IMR-90 (cell line): ENCODE results near the gene ZBTB22. TPM values are rescaled to one million over a fixed set of nuclear protein-coding genes. Genes with fewer than 3 reads are reported as not detected.
A peak's percentile ranks its signal among the peaks of the same experiment; 100 is the strongest.

Source experiments
- ATAC-seq: fragments of 200-7000 bp; cut with Tn5 transposase; 2 replicates; pipeline ENCODE4 v1.9.1; 2020; ENCODE audit warnings: low read depth, mild to moderate bottlenecking, moderate library complexity
- BruUV-seq: library from RNA; stranded (reverse); fragments of 400-500 nt; replicated peaks from 2 replicates; lab custom pipeline; 2021; lab: Mats Ljungman, UMichigan
- CTCF ChIA-PET: fragments of 300-600 bp; formaldehyde crosslinking; extraction: SDS; loops from one replicate; lab custom pipeline; 2021; ENCODE audit warnings: antibody characterized with exemption; lab: Yijun Ruan, JAX
- POLR2A ChIA-PET: fragments of 300-600 bp; sonication (Branson Sonifier 250); formaldehyde crosslinking; loops from one replicate; lab custom pipeline; 2022; ENCODE audit warnings: antibody characterized with exemption; ENCODE audit not compliant: unreplicated experiment; lab: Charles Lee
- DNase-seq: peaks from one replicate; pipeline ENCODE4 v3.0.0; 2013
- H2AFZ ChIP-seq: replicated peaks from 2 replicates; pipeline ENCODE3; 2013; ENCODE audit warnings: low read length, mild to moderate bottlenecking; ENCODE audit not compliant: poor library complexity
- H2AK5ac ChIP-seq: 2 replicates; pipeline ENCODE4 v1.6.1; 2013; ENCODE audit warnings: low read depth, low read length, inconsistent platforms
- H2AK9ac ChIP-seq: replicated peaks from 2 replicates; pipeline ENCODE3; 2013; ENCODE audit warnings: mild to moderate bottlenecking, low read depth, low read length, moderate library complexity; ENCODE audit not compliant: poor library complexity
- H2BK120ac ChIP-seq: 2 replicates; pipeline ENCODE4 v1.6.1; 2013; ENCODE audit warnings: low read depth, low read length, inconsistent platforms
- H2BK15ac ChIP-seq: 3 replicates; pipeline ENCODE4 v1.6.1; 2013; ENCODE audit warnings: low read depth, low read length, inconsistent platforms
- H2BK20ac ChIP-seq: 2 replicates; pipeline ENCODE4 v1.6.1; 2013; ENCODE audit warnings: low read depth, mild to moderate bottlenecking, inconsistent platforms, low read length, moderate library complexity
- H2BK5ac ChIP-seq: 2 replicates; pipeline ENCODE4 v1.6.1; 2013; ENCODE audit warnings: mild to moderate bottlenecking, low read depth, low read length, inconsistent platforms; ENCODE audit not compliant: poor library complexity, severe bottlenecking
- H3K14ac ChIP-seq: replicated peaks from 2 replicates; pipeline ENCODE4 v1.6.1; 2013; ENCODE audit warnings: low read depth, low read length, inconsistent platforms
- H3K18ac ChIP-seq: 2 replicates; pipeline ENCODE4 v1.6.1; 2013; ENCODE audit warnings: low read depth, low read length, control low read depth
- H3K23ac ChIP-seq: 2 replicates; pipeline ENCODE4 v1.6.1; 2013; ENCODE audit warnings: low read depth, low read length, inconsistent platforms
- H3K27ac ChIP-seq: 2 replicates; pipeline ENCODE4 v1.5.1; 2013; ENCODE audit warnings: mild to moderate bottlenecking, control low read depth, low read length; ENCODE audit not compliant: insufficient read depth
- H3K27me3 ChIP-seq: 2 replicates; pipeline ENCODE4 v1.6.1; 2013; ENCODE audit warnings: low read length; ENCODE audit not compliant: control insufficient read depth, insufficient read depth
- H3K36me3 ChIP-seq: 2 replicates; pipeline ENCODE4 v1.6.1; 2013; ENCODE audit warnings: low read length, mixed read lengths; ENCODE audit not compliant: control insufficient read depth, insufficient read depth
- H3K4ac ChIP-seq: 2 replicates; pipeline ENCODE4 v1.6.1; 2013; ENCODE audit warnings: low read depth, low read length, inconsistent platforms
- H3K4me1 ChIP-seq: 2 replicates; pipeline ENCODE4 v1.6.1; 2013; ENCODE audit warnings: low read length, mixed read lengths; ENCODE audit not compliant: control insufficient read depth, insufficient read depth
- H3K4me2 ChIP-seq: 2 replicates; pipeline ENCODE4 v1.6.1; 2013; ENCODE audit warnings: low read depth, mild to moderate bottlenecking, control low read depth, low read length, moderate library complexity
- H3K4me3 ChIP-seq: 2 replicates; pipeline ENCODE4 v1.5.1; 2013; ENCODE audit warnings: low read depth, mild to moderate bottlenecking, control low read depth, low read length, moderate library complexity; ENCODE audit not compliant: insufficient read depth
- H3K56ac ChIP-seq: 2 replicates; pipeline ENCODE4 v1.6.1; 2013; ENCODE audit warnings: low read length, inconsistent platforms; ENCODE audit not compliant: insufficient read depth; ENCODE audit errors: extremely low read depth
- H3K79me1 ChIP-seq, 2 experiments: 2 replicates each; pipeline ENCODE4 v1.6.1; 2013; ENCODE audit warnings: low read length in 2 of 2, inconsistent platforms in 1 of 2, low read depth in 1 of 2
- H3K9ac ChIP-seq: 2 replicates; pipeline ENCODE4 v1.6.1; 2013; ENCODE audit warnings: low read depth, low read length, control low read depth
- H3K9me1 ChIP-seq: 2 replicates; pipeline ENCODE4 v1.6.1; 2013; ENCODE audit warnings: low read length, inconsistent platforms; ENCODE audit not compliant: insufficient read depth
- H3K9me3 ChIP-seq: 2 replicates; pipeline ENCODE4 v1.6.1; 2013; ENCODE audit warnings: low read length; ENCODE audit not compliant: control insufficient read depth, insufficient read depth
- H4K20me1 ChIP-seq: 2 replicates; pipeline ENCODE4 v1.6.1; 2013; ENCODE audit warnings: low read length, inconsistent platforms; ENCODE audit not compliant: insufficient read depth
- H4K5ac ChIP-seq: 2 replicates; pipeline ENCODE4 v1.6.1; 2013; ENCODE audit warnings: mild to moderate bottlenecking, low read depth, low read length, control low read depth
- H4K8ac ChIP-seq, 2 experiments: 2 replicates each; pipeline ENCODE4 v1.6.1; 2013; ENCODE audit warnings: low read depth in 2 of 2, low read length in 2 of 2, control low read depth in 1 of 2, inconsistent platforms in 1 of 2
- H4K91ac ChIP-seq: 2 replicates; pipeline ENCODE4 v1.6.1; 2013; ENCODE audit warnings: low read depth, low read length, inconsistent platforms; ENCODE audit not compliant: insufficient read depth
- BHLHE40 ChIP-seq: fragments of 150-350 bp; IDR thresholded peaks from 2 replicates; pipeline ENCODE4 v1.6.1; 2016; ENCODE audit warnings: mild to moderate bottlenecking, low read depth, low read length
- WGBS, 2 experiments: methylation state at CpG; one replicate each; pipeline versions ENCODE4 v1.1.5 to v1.1.7; 2013; ENCODE audit warnings: missing lambda C conversion rate in 2 of 2; ENCODE audit not compliant: insufficient read length in 1 of 2; ENCODE audit errors: extremely low coverage in 2 of 2; 5-methylcytosine and 5-hydroxymethylcytosine counted together
- dilution Hi-C: fragments of 300-500 bp; cut with HindIII; formaldehyde crosslinking; loops from one replicate; pipeline ENCODE4 v1.14.3; 2018; ENCODE audit warnings: low sequenced_read_pairs; ENCODE audit not compliant: unreplicated experiment
- in situ Hi-C: fragments of 300-500 bp; cut with MboI; formaldehyde crosslinking; loops from 3 replicates; pipeline ENCODE4 v1.14.3; 2019; ENCODE audit warnings: low sequenced_read_pairs, inconsistent platforms, mixed read lengths
- intact Hi-C: fragments of 100-400 bp; cut with micrococcal nuclease; formaldehyde crosslinking; loops from 2 replicates; pipeline ENCODE4 v1.10.0; 2022
- polyA plus RNA-seq, 3 experiments: library from polyadenylated mRNA; depleted of rRNA; stranded (reverse); fragments of >200 nt; gene quantifications; 2 replicates each; pipeline ENCODE4 v1.2.3, GENCODE V29; 2012; ENCODE audit warnings: low replicate concordance in 1 of 3
- total RNA-seq: library from RNA; depleted of rRNA; stranded (reverse); fragments of >200 nt; gene quantifications from 2 replicates; pipeline ENCODE4 v1.2.3, GENCODE V29; 2012
- TF ChIP-seq, protein P1 (sequence below): fragments of 150-350 bp; IDR thresholded peaks from 2 replicates; pipeline ENCODE4 v1.6.1; 2017; ENCODE audit warnings: mild to moderate bottlenecking, antibody characterized with exemption, low read length, low read depth

Gene ZBTB22
- total and polyA plus RNA-seq, 2 of the 4 experiments (the other 2 are of a cell fraction), result 6.8 to 13.0 TPM

DNA sequence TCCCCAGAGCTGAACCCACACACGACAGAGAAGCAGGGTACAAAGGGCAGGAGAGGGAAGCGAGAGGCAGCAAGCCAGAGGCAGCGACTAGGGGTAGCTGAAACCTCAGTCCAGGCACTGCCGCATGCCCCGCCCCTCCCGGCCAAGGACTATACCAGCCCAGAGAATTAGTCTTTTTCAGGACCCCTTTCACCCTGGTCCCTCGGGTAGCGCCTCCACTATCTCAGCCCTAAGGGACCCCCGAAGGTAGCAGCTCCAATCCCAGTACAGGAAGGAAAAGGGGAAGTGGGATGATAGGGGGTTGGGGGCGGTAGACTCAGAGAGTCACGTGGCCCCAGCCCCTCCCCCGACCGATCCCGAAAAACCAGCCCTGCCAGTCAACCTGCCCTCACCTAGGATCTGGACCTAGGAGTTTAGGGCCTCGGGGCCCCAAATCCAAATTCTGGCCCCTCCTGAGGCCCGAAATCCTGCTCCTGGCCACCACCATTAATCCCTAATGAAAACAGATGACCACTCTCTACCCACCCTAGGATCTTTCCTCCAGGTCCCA is 20.1 kb downstream of the ZBTB22 start:
- in situ Hi-C loops (no loop called here), intact Hi-C loops (loop anchor here (5.0 kb wide), 1 partner anchor 120 kb away; the partner anchor contains the start of gene CUTA), dilution Hi-C loops (no loop called here)
- Histone ChIP-seq H3K27ac (peak overlapping the region; percentile 16; the same call in 1 of the 2 replicates), H4K5ac (no peak overlapping the region), H3K9ac (peak overlapping the region; percentile 37), H3K79me1 (peaks cover 15 to 33% of the 10 kb centered on the region in 2 experiments; a peak in 3 of 4 replicates), H2BK120ac (no peak overlapping the region), H2AK5ac (peak overlapping the region; percentile 11; the same call in 1 of the 2 replicates), H3K27me3 (no peaks in the 10 kb centered on the region), H3K9me3 (no peaks in the 10 kb centered on the region), H2AFZ (peak overlapping the region; percentile 87), H2BK15ac (no peak overlapping the region), H3K4me1 (no peaks in the 10 kb centered on the region), H3K14ac (peak overlapping the region; percentile 29; the same call in 1 of the 2 replicates), H3K4me3 (peak overlapping the region; percentile 29), H3K56ac (no peak overlapping the region), H2AK9ac (peak overlapping the region; percentile 80), H2BK20ac (no peak overlapping the region), H3K4ac (peak overlapping the region; percentile 39), H2BK5ac (no peak overlapping the region), H3K36me3 (peaks cover 18% of the 10 kb centered on the region), H4K20me1 (peaks cover 9% of the 10 kb centered on the region), H3K9me1 (no peaks in the 10 kb centered on the region), H4K8ac (peak overlapping the region in 1 of 2 experiments; percentile 46; a peak in 2 of 4 replicates), H4K91ac (no peak overlapping the region), H3K18ac (no peak overlapping the region), H3K23ac (no peak overlapping the region), H3K4me2 (peak overlapping the region; percentile 82)
- CTCF ChIA-PET, result interaction anchor here (0.6 to 2.0 kb wide), 2 partner anchors 20 to 47 kb away, joined by 3 to 5 read pairs; partner anchors contain the start of gene B3GALT4
- POLR2A ChIA-PET, result no interaction called here
- BruUV-seq, result no TSS peak
- TF ChIP-seq, protein P1, sequence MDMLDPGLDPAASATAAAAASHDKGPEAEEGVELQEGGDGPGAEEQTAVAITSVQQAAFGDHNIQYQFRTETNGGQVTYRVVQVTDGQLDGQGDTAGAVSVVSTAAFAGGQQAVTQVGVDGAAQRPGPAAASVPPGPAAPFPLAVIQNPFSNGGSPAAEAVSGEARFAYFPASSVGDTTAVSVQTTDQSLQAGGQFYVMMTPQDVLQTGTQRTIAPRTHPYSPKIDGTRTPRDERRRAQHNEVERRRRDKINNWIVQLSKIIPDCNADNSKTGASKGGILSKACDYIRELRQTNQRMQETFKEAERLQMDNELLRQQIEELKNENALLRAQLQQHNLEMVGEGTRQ, result peak; percentile 85
- TF ChIP-seq BHLHE40, result no peak
- DNase-seq (no peak), ATAC-seq (peak; percentile 0; the same call in 1 of the 2 replicates)
- WGBS, 2 experiments, result 16% methylated on average over 5 of the region's 16 CpGs; no CpG with 5 or more reads in 1 of the 2 experiments
